SK-N-SH treated with all-trans-retinoic acid at 6 μM for 48 hours (cell line): Measurements from ENCODE around the gene MPC1.
"Not testable (repeated sequence)": the region's sequence is repeated elsewhere in the genome, so short reads cannot be mapped to it uniquely, and the experiment has no call there.

Experiments used
- ARNTL ChIP-seq: fragments of 450-650 bp; formaldehyde crosslinking; IDR thresholded peaks from 2 replicates; pipeline ENCODE4 v1.5.0; 2020; ENCODE audit warnings: low read depth, mild to moderate bottlenecking, moderate library complexity, borderline replicate concordance
- BACH2 ChIP-seq: fragments of 250-450 bp; sonication (Bioruptor Pico); IDR thresholded peaks from 2 replicates; pipeline ENCODE4 v1.9.0; 2021; ENCODE audit warnings: mild to moderate bottlenecking, borderline replicate concordance
- CREB5 ChIP-seq: fragments of 250-450 bp; sonication (Bioruptor Pico); IDR thresholded peaks from 2 replicates; pipeline ENCODE4 v1.5.1; 2020; ENCODE audit warnings: low read depth, mild to moderate bottlenecking, moderate library complexity
- ESRRG ChIP-seq: fragments of 250-450 bp; sonication (Bioruptor Pico); IDR thresholded peaks from 2 replicates; pipeline ENCODE4 v1.6.1; 2021; ENCODE audit warnings: mild to moderate bottlenecking
- RARB ChIP-seq: fragments of 250-450 bp; sonication (Bioruptor Pico); IDR thresholded peaks from 2 replicates; pipeline ENCODE4 v1.8.0; 2021; ENCODE audit warnings: mild to moderate bottlenecking, moderate library complexity
- SNAI2 ChIP-seq: fragments of 250-450 bp; sonication (Bioruptor Pico); IDR thresholded peaks from 2 replicates; pipeline ENCODE4 v1.5.0; 2020; ENCODE audit warnings: mild to moderate bottlenecking, moderate library complexity
- TSHZ2 ChIP-seq: fragments of 250-450 bp; sonication (Bioruptor Pico); IDR thresholded peaks from 2 replicates; pipeline ENCODE4 v1.5.0; 2020; ENCODE audit warnings: mild to moderate bottlenecking, moderate library complexity
- ZC3H10 ChIP-seq: fragments of 250-450 bp; sonication (Bioruptor Pico); IDR thresholded peaks from 2 replicates; pipeline ENCODE4 v1.5.1; 2021; ENCODE audit warnings: mild to moderate bottlenecking, moderate library complexity
- ZFP30 ChIP-seq: fragments of 450-650 bp; formaldehyde crosslinking; IDR thresholded peaks from 2 replicates; pipeline ENCODE4 v1.5.0; 2022; ENCODE audit warnings: mild to moderate bottlenecking, moderate library complexity
- ZNF565 ChIP-seq: fragments of 450-650 bp; formaldehyde crosslinking; conservative IDR thresholded peaks from 2 replicates; pipeline ENCODE4 v1.5.0; 2020; ENCODE audit warnings: low read depth, mild to moderate bottlenecking, moderate library complexity
- TF ChIP-seq, protein P1 (sequence below): fragments of 250-450 bp; sonication (Bioruptor Pico); IDR thresholded peaks from 2 replicates; pipeline ENCODE4 v1.8.0; 2020; ENCODE audit warnings: mild to moderate bottlenecking, moderate library complexity, borderline replicate concordance

DNA sequence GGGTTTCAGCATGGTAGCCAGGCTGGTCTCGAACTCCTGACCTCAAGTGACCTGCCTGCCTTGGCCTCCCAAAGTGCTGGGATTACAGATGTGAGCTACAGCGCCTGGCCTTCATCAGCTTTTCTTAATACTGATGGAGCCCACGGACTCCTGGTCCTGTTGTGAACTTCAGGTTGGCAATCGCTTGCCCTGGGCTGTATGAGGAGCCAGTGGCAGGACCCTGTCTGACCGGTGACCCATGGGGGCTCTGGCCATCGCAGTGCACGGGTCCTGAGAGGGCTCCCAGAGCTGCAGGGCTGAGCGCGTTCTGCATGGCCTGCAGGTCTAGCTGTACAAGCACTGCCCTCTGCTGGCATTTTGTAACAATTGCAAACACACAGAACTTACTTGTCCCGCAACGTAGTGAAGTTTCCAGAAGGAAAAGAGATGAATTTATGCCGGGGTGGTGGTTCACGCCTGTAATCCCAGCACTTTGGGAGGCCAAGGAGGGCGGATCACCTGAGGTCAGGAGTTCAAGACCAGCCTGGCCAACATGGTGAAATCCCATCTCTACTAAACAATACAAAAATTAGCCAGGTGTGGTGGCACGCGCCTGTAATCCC is 18.0 kb upstream of the MPC1 start:
- TF ChIP-seq ARNTL (CRISPR knock-in tag); ZC3H10 (CRISPR knock-in tag); CREB5; RARB; SNAI2 (CRISPR knock-in tag); ZFP30 (CRISPR knock-in tag); BACH2 (CRISPR knock-in tag); TSHZ2; ZNF565 (CRISPR knock-in tag); ESRRG: not testable (repeated sequence)
- TF ChIP-seq, protein P1, sequence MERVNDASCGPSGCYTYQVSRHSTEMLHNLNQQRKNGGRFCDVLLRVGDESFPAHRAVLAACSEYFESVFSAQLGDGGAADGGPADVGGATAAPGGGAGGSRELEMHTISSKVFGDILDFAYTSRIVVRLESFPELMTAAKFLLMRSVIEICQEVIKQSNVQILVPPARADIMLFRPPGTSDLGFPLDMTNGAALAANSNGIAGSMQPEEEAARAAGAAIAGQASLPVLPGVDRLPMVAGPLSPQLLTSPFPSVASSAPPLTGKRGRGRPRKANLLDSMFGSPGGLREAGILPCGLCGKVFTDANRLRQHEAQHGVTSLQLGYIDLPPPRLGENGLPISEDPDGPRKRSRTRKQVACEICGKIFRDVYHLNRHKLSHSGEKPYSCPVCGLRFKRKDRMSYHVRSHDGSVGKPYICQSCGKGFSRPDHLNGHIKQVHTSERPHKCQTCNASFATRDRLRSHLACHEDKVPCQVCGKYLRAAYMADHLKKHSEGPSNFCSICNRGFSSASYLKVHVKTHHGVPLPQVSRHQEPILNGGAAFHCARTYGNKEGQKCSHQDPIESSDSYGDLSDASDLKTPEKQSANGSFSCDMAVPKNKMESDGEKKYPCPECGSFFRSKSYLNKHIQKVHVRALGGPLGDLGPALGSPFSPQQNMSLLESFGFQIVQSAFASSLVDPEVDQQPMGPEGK, result not testable (repeated sequence)
